Aorta (tissue), 5 donors: ENCODE data around the gene NTPCR. TPM values are rescaled to one million over a fixed set of nuclear protein-coding genes. Genes with fewer than 3 reads are reported as not detected.

Experiments
- ATAC-seq: fragments of 200-7000 bp; cut with Tn5 transposase; one replicate; pipeline ENCODE4 v1.9.1; 2022; ENCODE audit warnings: moderate library complexity; ENCODE audit not compliant: low FRiP score
- DNase-seq, 2 donors: peaks; one replicate each; pipeline ENCODE4 v3.0.0-alpha.2; 2020
- H3K27ac ChIP-seq, 2 donors: one replicate each; pipeline ENCODE4 v1.5.1; 2013; ENCODE audit warnings: low read length in 2 of 2, mild to moderate bottlenecking in 2 of 2, moderate library complexity in 2 of 2, control low read depth in 1 of 2, inconsistent platforms in 1 of 2, low read depth in 1 of 2
- H3K27me3 ChIP-seq, 2 donors: one replicate each; pipeline ENCODE4 v1.6.1; 2013; ENCODE audit warnings: control low read depth in 1 of 2, low read length in 1 of 2, mild to moderate bottlenecking in 1 of 2, moderate library complexity in 1 of 2; ENCODE audit not compliant: insufficient read depth in 2 of 2, control insufficient read depth in 1 of 2
- H3K36me3 ChIP-seq, 2 donors: one replicate each; pipeline ENCODE4 v1.6.1; 2013; ENCODE audit warnings: control low read depth in 1 of 2, low read length in 1 of 2, mild to moderate bottlenecking in 1 of 2; ENCODE audit not compliant: insufficient read depth in 2 of 2, control insufficient read depth in 1 of 2
- H3K4me1 ChIP-seq, 2 donors: one replicate each; pipeline ENCODE4 v1.6.1; 2013; ENCODE audit warnings: low read length in 2 of 2, control low read depth in 1 of 2, mild to moderate bottlenecking in 1 of 2, moderate library complexity in 1 of 2; ENCODE audit not compliant: insufficient read depth in 2 of 2, control insufficient read depth in 1 of 2
- H3K4me3 ChIP-seq, 2 donors: one replicate each; pipeline ENCODE4 v1.5.1; 2013; ENCODE audit warnings: low read length in 2 of 2, control low read depth in 1 of 2, mild to moderate bottlenecking in 1 of 2
- H3K9me3 ChIP-seq: one replicate; pipeline ENCODE4 v1.6.1; 2013; ENCODE audit warnings: mild to moderate bottlenecking, low read length; ENCODE audit not compliant: control insufficient read depth
- whole genome bisulfite sequencing, 2 donors: extraction: QIAGEN DNeasy Blood & Tissue Kit; methylation state at CpG; one replicate each; pipeline ENCODE4 v1.1.7; 2013; 5-methylcytosine and 5-hydroxymethylcytosine counted together
- intact Hi-C, 2 donors: fragments of 100-400 bp; cut with DNase I; formaldehyde crosslinking; loops; one replicate each; pipeline versions ENCODE4 v1.14.2 to v1.15.0; 2022
- polyA plus RNA-seq, 2 donors: library from polyadenylated mRNA; stranded (reverse); fragments of 200-250 nt; gene quantifications; one replicate each; pipeline ENCODE4 v1.2.3, GENCODE V29; 2013
- total RNA-seq, 2 donors: library from RNA; stranded (reverse); fragmentation: NEBNext Ultra II Directional; extraction: Animal tissue kit (Norgen Biotek cat#: 25700); gene quantifications; one replicate each; pipeline ENCODE4 v1.2.1, GENCODE V29; 2021
- donor health status: healthy with polysubstance abuse.
- donor health status: Bipolar disorder and iron deficiency.
- donor health status: DM: no; HTN: no; CAD: no.
- donor health status: DM: no; HTN: no; CAD: no.
- donor health status: DM: yes; HTN: yes; CAD: no.

NTPCR gene
- total and polyA plus RNA-seq, 4 donors, result 21.3 to 62.0 (median 31.3) TPM

DNA sequence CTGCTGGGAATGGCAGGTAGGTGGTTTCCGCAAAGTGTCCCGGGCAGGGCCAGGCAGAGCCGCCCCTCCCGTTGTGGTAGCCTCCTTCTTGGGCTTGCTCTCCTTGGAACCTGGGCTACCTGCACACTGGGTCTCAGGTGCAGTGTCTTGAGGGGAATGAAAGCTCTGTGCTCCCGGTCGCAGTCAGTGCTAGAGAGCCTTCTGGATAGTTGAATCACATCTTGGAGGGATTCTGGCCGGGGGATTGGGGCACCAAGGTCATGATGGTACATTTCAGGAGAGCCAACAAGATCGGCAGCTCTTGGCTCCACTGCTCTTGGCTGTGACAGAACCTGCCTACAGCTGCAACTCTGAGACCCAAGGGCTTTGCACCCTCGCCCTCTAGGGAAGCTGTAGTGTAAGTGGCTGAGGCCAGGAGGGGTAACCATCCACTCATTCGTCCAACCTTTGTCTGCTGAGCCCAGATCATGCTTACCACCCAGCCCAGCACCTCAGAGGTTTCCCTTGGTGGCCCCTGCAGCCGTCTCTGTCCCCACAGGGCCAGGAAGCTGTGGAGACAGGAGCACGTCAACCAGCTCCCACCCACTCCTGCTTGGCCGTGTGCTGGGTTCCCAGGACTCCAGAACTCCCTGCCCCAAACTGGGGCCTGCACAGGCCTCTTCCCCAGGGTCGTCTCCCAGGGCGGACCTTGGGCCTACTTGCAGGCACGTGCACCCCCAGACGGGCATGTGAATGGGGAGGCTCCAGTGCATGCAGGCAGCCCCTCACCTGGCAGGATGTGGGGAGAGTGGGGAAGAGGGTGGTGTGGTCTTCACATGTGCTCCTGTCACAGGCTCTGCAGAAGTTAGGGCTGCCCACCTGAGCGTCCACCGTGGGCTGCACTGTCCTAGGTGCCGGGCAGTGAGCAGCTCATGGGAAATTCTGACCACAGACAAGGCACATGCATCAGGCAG is 40.0 kb downstream of the NTPCR start:
- no peaks in the 10 kb centered on the region for H3K27me3 ChIP-seq
- H3K9me3 ChIP-seq, result no peaks in the 10 kb centered on the region
- intact Hi-C loops, result no loop called here
- WGBS, 2 donors, result 89 to 94% methylated on average over 20 of the region's 20 CpGs
- no peak overlapping the region for H3K4me3 ChIP-seq
- H3K4me1 ChIP-seq, result no peaks in the 10 kb centered on the region
- H3K27ac ChIP-seq, result no peak overlapping the region
- ATAC-seq (no peak), DNase-seq (no peak)
- peaks cover 0 to 2% of the 10 kb centered on the region in 2 donors for H3K36me3 ChIP-seq

DNA sequence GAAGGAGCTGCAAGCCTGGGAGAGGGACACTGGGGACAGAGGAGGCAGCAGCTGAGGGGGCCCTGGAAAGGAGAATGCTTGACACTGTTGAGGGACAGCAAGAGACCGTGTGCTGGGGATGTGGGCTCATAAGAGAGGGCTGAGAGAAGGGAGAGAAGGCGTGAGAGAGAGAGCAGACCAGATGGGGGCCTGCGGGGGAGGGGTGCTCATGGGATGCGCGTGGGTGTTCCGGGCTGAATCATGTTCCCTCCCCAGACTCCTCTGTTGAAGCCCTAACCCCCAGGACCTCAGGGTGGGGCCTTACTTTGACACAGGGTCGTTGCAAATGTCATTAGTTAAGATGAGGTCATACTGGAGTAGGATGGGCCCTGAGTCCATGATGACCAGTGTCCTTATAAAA is 40.8 kb downstream of the NTPCR start:
- no peak for ATAC-seq
- intact Hi-C loops, result no loop called here
- Histone ChIP-seq H3K4me3 (no peak overlapping the region), H3K4me1 (no peaks in the 10 kb centered on the region), H3K9me3 (no peaks in the 10 kb centered on the region), H3K27ac (no peak overlapping the region), H3K36me3 (peaks cover 0 to 2% of the 10 kb centered on the region in 2 donors), H3K27me3 (no peaks in the 10 kb centered on the region)
- 77 to 88% methylated on average over 7 of the region's 7 CpGs for WGBS, 2 donors
- DNase-seq, result no peak

DNA sequence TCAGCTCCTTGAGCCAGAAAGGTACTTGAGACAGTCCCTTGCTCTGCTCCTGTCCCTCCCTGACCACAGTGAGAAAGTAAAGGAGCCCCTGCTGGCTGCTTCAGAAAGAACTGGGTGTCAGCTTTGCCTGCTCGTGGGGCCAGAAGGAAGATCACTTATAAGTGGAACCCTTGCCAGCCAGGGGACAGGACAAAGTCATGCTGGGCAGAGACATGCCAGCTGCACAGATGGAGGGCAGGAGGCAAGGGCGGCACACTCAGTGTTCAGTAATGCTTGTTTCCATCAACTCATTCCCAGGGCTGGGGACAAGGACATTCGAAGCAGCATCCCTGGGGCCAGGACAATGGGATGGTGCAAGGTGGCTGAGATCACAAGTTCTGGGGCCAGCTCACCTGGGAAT is 41.8 kb downstream of the NTPCR start:
- Histone ChIP-seq H3K27me3 (no peaks in the 10 kb centered on the region), H3K36me3 (peaks cover 0 to 2% of the 10 kb centered on the region in 2 donors), H3K4me1 (no peaks in the 10 kb centered on the region), H3K9me3 (no peaks in the 10 kb centered on the region), H3K27ac (no peak overlapping the region), H3K4me3 (no peak overlapping the region)
- intact Hi-C loops, result no loop called here
- 85 to 87% methylated on average over 3 of the region's 3 CpGs for WGBS, 2 donors
- ATAC-seq, result no peak
- DNase-seq, result no peak

DNA sequence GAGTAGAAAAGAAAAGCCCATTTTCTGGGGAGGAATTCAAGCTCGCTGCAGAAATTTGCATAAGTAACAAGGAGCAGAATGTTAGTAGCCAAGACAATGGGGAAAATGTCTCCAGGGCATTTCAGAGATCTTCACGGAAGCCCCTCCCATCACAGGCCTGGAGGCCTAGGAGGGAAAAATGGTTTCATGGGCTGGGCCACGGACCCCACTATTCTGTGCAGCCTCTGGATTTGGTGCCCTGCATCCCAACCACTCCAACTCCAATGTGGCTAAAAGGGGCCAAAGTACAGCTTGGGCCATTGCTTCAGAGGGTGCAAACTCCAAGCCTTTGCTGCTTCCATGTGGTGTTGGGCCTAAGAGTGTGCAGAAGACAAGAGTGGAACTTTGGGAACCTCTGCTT is 43.1 kb downstream of the NTPCR start:
- Histone ChIP-seq H3K27ac (no peak overlapping the region), H3K4me1 (no peaks in the 10 kb centered on the region), H3K9me3 (no peaks in the 10 kb centered on the region), H3K36me3 (peaks cover 0 to 2% of the 10 kb centered on the region in 2 donors), H3K27me3 (no peaks in the 10 kb centered on the region), H3K4me3 (no peak overlapping the region)
- intact Hi-C loops, result no loop called here
- ATAC-seq (no peak), DNase-seq (no peak)
- WGBS, 2 donors, result 95 to 100% methylated on average over 3 of the region's 3 CpGs

DNA sequence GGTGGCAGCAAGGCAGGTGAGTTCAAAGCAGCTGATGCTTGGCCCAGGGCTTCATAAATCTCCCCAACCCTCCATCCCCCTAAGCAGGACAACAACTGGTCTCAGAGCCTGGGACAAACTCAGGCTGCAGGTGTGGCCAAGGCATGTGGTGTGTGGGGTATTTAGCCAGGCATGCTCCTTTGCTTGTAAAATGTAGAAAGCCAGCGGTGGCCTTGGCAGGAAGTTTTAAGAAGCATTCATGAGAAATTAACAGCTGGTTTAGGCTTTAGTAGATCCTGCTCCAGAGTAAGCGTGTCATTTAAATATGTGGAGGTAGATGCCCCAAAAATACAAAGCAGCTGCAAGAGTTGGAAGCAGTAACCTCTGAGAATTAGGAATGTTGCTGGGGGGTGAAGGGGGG is 44.8 kb downstream of the NTPCR start:
- peaks cover 0 to 6% of the 10 kb centered on the region in 2 donors for H3K36me3 ChIP-seq
- no peaks in the 10 kb centered on the region for H3K4me1 ChIP-seq
- WGBS, 2 donors, result 81 to 94% methylated on average over 2 of the region's 2 CpGs
- DNase-seq, result no peak
- H3K9me3 ChIP-seq, result no peaks in the 10 kb centered on the region
- ATAC-seq, result no peak
- no peak overlapping the region for H3K27ac ChIP-seq
- intact Hi-C loops, result no loop called here
- H3K4me3 ChIP-seq, result no peak overlapping the region
- H3K27me3 ChIP-seq, result no peaks in the 10 kb centered on the region

DNA sequence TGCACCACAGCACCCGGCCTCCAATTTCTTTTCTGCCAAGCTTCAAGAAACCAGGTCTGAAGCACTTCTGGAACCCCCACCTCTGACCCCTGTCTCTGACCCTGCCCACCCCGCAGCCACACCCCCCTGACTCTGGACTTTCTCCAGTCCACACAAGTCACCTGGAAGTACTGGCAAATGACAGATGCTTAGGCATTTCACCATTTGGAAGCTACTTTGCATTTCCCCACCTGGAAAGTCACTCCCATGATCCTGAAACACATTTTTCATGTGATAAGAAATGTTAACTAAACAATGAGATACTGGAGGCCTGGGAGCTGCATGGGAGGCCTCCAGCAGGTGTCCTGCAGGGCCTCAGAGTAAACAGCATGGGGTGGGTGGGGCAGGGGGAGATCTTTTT is 45.7 kb downstream of the NTPCR start:
- ATAC-seq (no peak), DNase-seq (no peak)
- H3K9me3 ChIP-seq, result no peaks in the 10 kb centered on the region
- H3K27ac ChIP-seq, result no peak overlapping the region
- peaks cover 0 to 9% of the 10 kb centered on the region in 2 donors for H3K36me3 ChIP-seq
- no peaks in the 10 kb centered on the region for H3K27me3 ChIP-seq
- 95 to 98% methylated on average over 2 of the region's 2 CpGs for WGBS, 2 donors
- no peak overlapping the region for H3K4me3 ChIP-seq
- intact Hi-C loops, result no loop called here
- H3K4me1 ChIP-seq, result no peaks in the 10 kb centered on the region

DNA sequence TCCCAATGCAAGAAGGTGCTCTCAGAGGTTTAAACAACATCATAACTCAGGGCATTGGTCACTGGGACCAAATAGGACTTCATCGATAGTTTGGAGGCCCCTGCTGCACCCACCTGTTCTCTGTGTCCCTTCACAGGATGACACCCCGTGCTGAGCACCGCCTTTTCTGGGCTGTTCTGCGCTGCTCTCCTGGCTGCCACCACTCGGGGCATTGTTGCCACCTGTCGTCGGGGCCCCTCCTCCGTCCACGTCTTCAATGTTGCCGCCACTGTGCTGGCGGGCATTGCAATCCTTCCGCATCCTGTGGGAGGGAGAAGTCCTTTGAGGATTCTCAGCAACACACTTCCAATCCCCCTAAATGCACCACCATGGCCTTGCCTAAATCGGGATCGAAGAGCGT is 47.7 kb downstream of the NTPCR start:
- H3K9me3 ChIP-seq, result no peaks in the 10 kb centered on the region
- no peak overlapping the region for H3K4me3 ChIP-seq
- H3K27me3 ChIP-seq, result no peaks in the 10 kb centered on the region
- DNase-seq (no peak), ATAC-seq (no peak)
- 96 to 97% methylated on average over 15 of the region's 15 CpGs for WGBS, 2 donors
- H3K4me1 ChIP-seq, result no peaks in the 10 kb centered on the region
- H3K27ac ChIP-seq, result no peak overlapping the region
- intact Hi-C loops, result no loop called here
- peaks cover 0 to 7% of the 10 kb centered on the region in 2 donors for H3K36me3 ChIP-seq

DNA sequence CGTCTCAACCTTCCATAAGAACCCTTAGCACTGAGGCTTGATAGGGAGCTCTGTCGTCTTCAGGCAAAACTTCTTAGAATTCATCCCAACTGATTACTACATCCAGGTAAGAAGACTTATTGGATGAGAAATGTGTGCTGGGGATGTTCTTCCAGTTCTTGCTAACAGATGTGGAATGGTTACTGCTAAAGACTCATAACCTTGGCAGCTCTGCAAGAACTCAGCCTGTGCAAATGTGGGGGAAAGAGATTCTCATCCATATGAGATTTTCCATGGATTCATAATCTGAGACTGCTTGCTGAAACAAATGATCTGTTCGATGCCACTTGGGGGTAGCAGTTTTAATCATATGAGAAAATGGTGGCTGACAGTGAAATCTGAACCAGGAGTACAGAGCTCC is 48.2 kb downstream of the NTPCR start:
- Histone ChIP-seq H3K36me3 (peaks cover 0 to 7% of the 10 kb centered on the region in 2 donors), H3K27ac (no peak overlapping the region), H3K9me3 (no peaks in the 10 kb centered on the region), H3K27me3 (no peaks in the 10 kb centered on the region), H3K4me3 (no peak overlapping the region), H3K4me1 (no peaks in the 10 kb centered on the region)
- ATAC-seq, result no peak
- intact Hi-C loops, result no loop called here
- WGBS, 2 donors, result 81% methylated on average over 3 of the region's 3 CpGs
- DNase-seq, result no peak

DNA sequence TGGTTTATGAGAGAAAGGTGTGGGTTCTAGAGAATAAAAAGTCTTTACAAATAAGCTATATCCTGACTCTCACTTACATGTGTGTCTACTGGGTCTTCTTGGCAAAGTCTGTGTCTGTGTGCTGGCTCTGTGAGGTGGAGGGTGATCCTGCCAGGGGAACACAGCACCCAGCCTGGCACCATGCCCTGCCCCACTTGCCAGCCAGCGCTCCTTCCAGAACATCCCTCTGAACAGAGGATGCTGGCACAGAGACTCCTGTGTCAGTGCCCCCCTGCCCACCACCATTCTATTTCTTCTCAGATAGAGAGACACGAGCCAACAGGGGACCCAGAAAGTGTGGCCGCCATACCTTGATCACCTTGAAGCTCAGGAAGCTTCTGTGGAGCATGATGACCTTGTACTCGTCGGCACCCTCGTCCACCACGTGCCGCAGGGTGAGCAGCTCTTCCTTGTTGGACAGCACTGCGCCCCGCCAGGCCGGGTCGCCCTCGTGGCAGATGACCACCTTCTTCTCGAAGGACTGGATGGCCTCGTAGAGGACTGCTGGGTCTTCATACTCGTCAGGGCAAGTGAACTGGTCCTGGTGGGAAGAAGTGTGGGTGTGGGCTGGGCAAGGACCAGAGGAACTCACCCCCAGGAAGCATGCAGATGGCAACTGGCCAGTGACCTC is 49.7 kb downstream of the NTPCR start:
- DNase-seq (no peak), ATAC-seq (no peak)
- H3K9me3 ChIP-seq, result no peaks in the 10 kb centered on the region
- H3K4me1 ChIP-seq, result no peaks in the 10 kb centered on the region
- no peak overlapping the region for H3K4me3 ChIP-seq
- H3K27ac ChIP-seq, result no peak overlapping the region
- intact Hi-C loops, result no loop called here
- no peaks in the 10 kb centered on the region for H3K27me3 ChIP-seq
- H3K36me3 ChIP-seq, result peaks cover 0 to 7% of the 10 kb centered on the region in 2 donors
- WGBS, 2 donors, result 93 to 94% methylated on average over 16 of the region's 16 CpGs
